ENCODE results near the gene HLA-B.
"Not testable (repeated sequence)": the region's sequence is repeated elsewhere in the genome, so short reads cannot be mapped to it uniquely, and the experiment has no call there.

HLA-B gene

GRCh38 chr6:31356946-31357466, at the start of gene HLA-B:
TSS of gene HLA-B (minus strand) at chr6:31357179. CDS start at chr6:31357158, 21 bp downstream.
- DNase-seq (ENCODE audit: low read depth) = peak; percentile 65

- DNase-seq (ENCODE audit: low read depth) = no peak
Observed at GRCh38 chr6:31405996-31406395, 49.0 kb upstream of the HLA-B start.

GRCh38 chr6:31404061-31404364, 47.0 kb upstream of the HLA-B start:
- not testable (repeated sequence) for DNase-seq (ENCODE audit: low read depth)

GRCh38 chr6:31403283-31404060, 46.5 kb upstream of the HLA-B start, which contains the start of gene MICA:
TSS of gene MICA (plus strand) at chr6:31403595. CDS start at chr6:31403633, 38 bp downstream.
- peak; percentile 57 for DNase-seq (ENCODE audit: low read depth)

- DNase-seq (ENCODE audit: low read depth) = peak; percentile 13
Observed at GRCh38 chr6:31402324-31403282, 45.6 kb upstream of the HLA-B start.

- no peak for DNase-seq (ENCODE audit: low read depth)
Observed at GRCh38 chr6:31401403-31401802, 44.4 kb upstream of the HLA-B start.

GRCh38 chr6:31400467-31401289, 43.7 kb upstream of the HLA-B start:
- peak; percentile 60 for DNase-seq (ENCODE audit: low read depth)

- peak; percentile 33 for DNase-seq (ENCODE audit: low read depth)
Observed at GRCh38 chr6:31399589-31400466, 42.8 kb upstream of the HLA-B start.

GRCh38 chr6:31397901-31398525, 41.0 kb upstream of the HLA-B start:
- DNase-seq (ENCODE audit: low read depth) = no peak

GRCh38 chr6:31397153-31397499, 40.1 kb upstream of the HLA-B start:
- DNase-seq (ENCODE audit: low read depth) = not testable (repeated sequence)

- peak; percentile 81 for DNase-seq (ENCODE audit: low read depth)
Observed at GRCh38 chr6:31396422-31397152, 39.6 kb upstream of the HLA-B start.

- DNase-seq (ENCODE audit: low read depth) = no peak
Observed at GRCh38 chr6:31395832-31396231, 38.9 kb upstream of the HLA-B start.

- DNase-seq (ENCODE audit: low read depth) = no peak
Observed at GRCh38 chr6:31394381-31394780, 37.4 kb upstream of the HLA-B start.

- DNase-seq (ENCODE audit: low read depth) = no peak
Observed at GRCh38 chr6:31393932-31394331, 37.0 kb upstream of the HLA-B start.

- DNase-seq (ENCODE audit: low read depth) = not testable (repeated sequence)
Observed at GRCh38 chr6:31389802-31390132, 32.8 kb upstream of the HLA-B start.

GRCh38 chr6:31388916-31389801, 32.2 kb upstream of the HLA-B start:
- not testable (repeated sequence) for DNase-seq (ENCODE audit: low read depth)

- no peak for DNase-seq (ENCODE audit: low read depth)
Observed at GRCh38 chr6:31386977-31387376, 30.0 kb upstream of the HLA-B start.

GRCh38 chr6:31386099-31386498, 29.1 kb upstream of the HLA-B start:
- no peak for DNase-seq (ENCODE audit: low read depth)

GRCh38 chr6:31385041-31385440, 28.1 kb upstream of the HLA-B start:
- no peak for DNase-seq (ENCODE audit: low read depth)
